ACHN (cell line): Measurements from ENCODE around the gene PEX11G.

Experiments
- DNase-seq: peaks from one replicate; pipeline ENCODE4 v3.0.0-alpha.2; 2015
- in situ Hi-C: cut with HindIII; loops from 2 replicates; pipeline ENCODE4 v1.10.0; 2017; ENCODE audit warnings: low sequenced_read_pairs, low pct_ligation_motif_present, low pct_unique_long_range_greater_than_20kb

Gene PEX11G

GRCh38 chr19:7505288-7505681, 16.4 kb upstream of the PEX11G start:
- DNase-seq, result no peak
- in situ Hi-C loops, result no loop called here

GRCh38 chr19:7504684-7505083, 15.8 kb upstream of the PEX11G start:
- DNase-seq, result no peak
- in situ Hi-C loops, result no loop called here

GRCh38 chr19:7502552-7502951, 13.7 kb upstream of the PEX11G start:
- in situ Hi-C loops, result no loop called here
- DNase-seq, result no peak

- DNase-seq, result no peak
- in situ Hi-C loops, result no loop called here
Observed at GRCh38 chr19:7500811-7501450, 12.1 kb upstream of the PEX11G start.

- no peak for DNase-seq
- in situ Hi-C loops, result no loop called here
Observed at GRCh38 chr19:7497292-7497691, 8.5 kb upstream of the PEX11G start.

GRCh38 chr19:7494416-7495098, 5.7 kb upstream of the PEX11G start:
- in situ Hi-C loops, result no loop called here
- no peak for DNase-seq

- in situ Hi-C loops, result no loop called here
- DNase-seq, result no peak
Observed at GRCh38 chr19:7492558-7492957, 3.7 kb upstream of the PEX11G start.

GRCh38 chr19:7492142-7492541, 3.3 kb upstream of the PEX11G start:
- in situ Hi-C loops, result no loop called here
- no peak for DNase-seq

- in situ Hi-C loops, result no loop called here
- no peak for DNase-seq
Observed at GRCh38 chr19:7489609-7490044, 792 bp upstream of the PEX11G start.

GRCh38 chr19:7486923-7487322, 1.9 kb downstream of the PEX11G start:
- in situ Hi-C loops, result no loop called here
- no peak for DNase-seq

GRCh38 chr19:7483720-7484201, 5.1 kb downstream of the PEX11G start:
- in situ Hi-C loops, result no loop called here
- no peak for DNase-seq

- no peak for DNase-seq
- in situ Hi-C loops, result no loop called here
Observed at GRCh38 chr19:7482584-7483439, 6.0 kb downstream of the PEX11G start.

- DNase-seq, result no peak
- in situ Hi-C loops, result no loop called here
Observed at GRCh38 chr19:7480970-7481255, 7.9 kb downstream of the PEX11G start.

- in situ Hi-C loops, result no loop called here
- no peak for DNase-seq
Observed at GRCh38 chr19:7480222-7480969, 8.4 kb downstream of the PEX11G start.

- in situ Hi-C loops, result no loop called here
- DNase-seq, result no peak
Observed at GRCh38 chr19:7478843-7479227, 10.0 kb downstream of the PEX11G start.

- DNase-seq, result no peak
- in situ Hi-C loops, result no loop called here
Observed at GRCh38 chr19:7478173-7478842, 10.5 kb downstream of the PEX11G start.

GRCh38 chr19:7477758-7478157, 11.1 kb downstream of the PEX11G start:
- in situ Hi-C loops, result no loop called here

GRCh38 chr19:7476777-7477494, 11.9 kb downstream of the PEX11G start:
- DNase-seq, result no peak
- in situ Hi-C loops, result no loop called here

More at GRCh38 chr19:7477758-7478157, 11.1 kb downstream of the PEX11G start:
- DNase-seq, result no peak
